ENCODE measurements around the gene DNAH11.
A peak's percentile ranks its signal among the peaks of the same experiment; 100 is the strongest.
"Not testable (repeated sequence)": the region's sequence is repeated elsewhere in the genome, so short reads cannot be mapped to it uniquely, and the experiment has no call there.

DNAH11 gene, protein sequence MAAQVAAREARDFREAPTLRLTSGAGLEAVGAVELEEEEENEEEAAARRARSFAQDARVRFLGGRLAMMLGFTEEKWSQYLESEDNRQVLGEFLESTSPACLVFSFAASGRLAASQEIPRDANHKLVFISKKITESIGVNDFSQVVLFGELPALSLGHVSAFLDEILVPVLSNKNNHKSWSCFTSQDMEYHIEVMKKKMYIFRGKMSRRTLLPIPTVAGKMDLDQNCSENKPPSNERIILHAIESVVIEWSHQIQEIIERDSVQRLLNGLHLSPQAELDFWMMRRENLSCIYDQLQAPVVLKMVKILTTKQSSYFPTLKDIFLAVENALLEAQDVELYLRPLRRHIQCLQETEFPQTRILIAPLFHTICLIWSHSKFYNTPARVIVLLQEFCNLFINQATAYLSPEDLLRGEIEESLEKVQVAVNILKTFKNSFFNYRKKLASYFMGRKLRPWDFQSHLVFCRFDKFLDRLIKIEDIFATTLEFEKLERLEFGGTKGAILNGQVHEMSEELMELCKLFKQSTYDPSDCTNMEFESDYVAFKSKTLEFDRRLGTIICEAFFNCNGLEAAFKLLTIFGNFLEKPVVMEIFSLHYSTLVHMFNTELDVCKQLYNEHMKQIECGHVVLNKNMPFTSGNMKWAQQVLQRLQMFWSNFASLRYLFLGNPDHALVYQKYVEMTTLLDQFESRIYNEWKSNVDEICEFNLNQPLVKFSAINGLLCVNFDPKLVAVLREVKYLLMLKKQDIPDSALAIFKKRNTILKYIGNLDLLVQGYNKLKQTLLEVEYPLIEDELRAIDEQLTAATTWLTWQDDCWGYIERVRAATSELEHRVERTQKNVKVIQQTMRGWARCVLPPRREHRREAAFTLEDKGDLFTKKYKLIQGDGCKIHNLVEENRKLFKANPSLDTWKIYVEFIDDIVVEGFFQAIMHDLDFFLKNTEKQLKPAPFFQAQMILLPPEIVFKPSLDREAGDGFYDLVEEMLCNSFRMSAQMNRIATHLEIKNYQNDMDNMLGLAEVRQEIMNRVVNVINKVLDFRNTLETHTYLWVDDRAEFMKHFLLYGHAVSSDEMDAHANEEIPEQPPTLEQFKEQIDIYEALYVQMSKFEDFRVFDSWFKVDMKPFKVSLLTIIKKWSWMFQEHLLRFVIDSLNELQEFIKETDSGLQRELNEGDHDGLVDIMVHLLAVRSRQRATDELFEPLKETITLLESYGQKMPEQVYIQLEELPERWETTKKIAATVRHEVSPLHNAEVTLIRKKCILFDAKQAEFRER (N-terminal part only)

GRCh38 chr7:21542891-21543527 is at the start of gene DNAH11:
Gene DNAH11 (plus strand): TSS chr7:21543039. CDS start chr7:21543246, 207 bp downstream.
- DNase-seq: no peak

DNA sequence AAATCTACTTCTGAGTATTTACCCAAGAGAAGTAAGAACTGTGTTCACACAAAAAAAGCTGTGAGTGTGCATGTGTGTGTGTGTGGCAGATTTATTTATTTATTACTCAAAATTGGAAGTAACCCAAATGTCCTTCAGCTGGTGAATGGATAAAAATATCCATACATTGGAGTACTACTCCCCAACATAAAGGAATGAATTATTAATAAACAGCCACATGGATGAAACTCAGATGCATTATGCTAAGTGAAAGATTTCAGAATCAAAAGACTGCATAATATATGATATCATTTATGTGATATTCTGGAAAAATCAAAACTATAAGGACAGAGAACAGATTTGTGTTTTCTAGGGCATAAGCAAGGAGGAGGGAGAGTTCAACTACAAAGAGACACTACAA is 47.1 kb upstream of the DNAH11 start:
- no peak for DNase-seq

GRCh38 chr7:21497072-21497471 is 45.8 kb upstream of the DNAH11 start:
- no peak for DNase-seq

DNA sequence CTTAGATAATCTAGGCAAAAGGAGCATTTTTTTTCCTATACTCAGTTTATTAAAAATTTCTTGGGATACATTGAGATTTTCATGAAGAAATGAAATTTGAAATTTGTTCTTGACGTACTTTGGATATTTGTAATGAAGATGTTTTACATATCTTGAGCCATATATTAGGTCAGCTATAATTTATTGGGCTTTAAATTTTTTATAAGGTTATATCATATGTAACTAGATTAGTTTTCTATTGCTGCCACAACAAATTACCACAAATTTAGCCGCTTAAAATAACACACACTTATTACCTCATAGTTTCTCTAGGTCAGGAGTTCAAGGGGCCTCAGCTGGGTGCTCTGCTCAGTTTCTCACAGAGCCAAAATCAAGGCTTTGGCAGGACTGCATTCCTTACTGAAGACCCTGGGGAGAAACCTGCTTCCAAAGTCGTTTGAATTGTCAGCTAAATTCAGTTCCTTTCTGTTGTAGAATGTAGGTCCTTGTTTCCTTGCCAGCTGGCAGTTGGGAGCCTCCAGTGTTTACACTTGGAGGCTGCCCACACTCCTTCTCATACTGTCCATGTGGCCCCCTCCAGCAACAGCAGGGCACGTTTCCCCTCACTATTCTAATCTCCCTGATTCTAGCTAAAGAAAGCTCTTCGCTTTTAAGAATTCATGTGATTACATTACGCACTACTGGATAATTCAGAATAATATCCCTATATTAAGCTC is 42.6 kb upstream of the DNAH11 start:
- no peak for DNase-seq

- no peak for DNase-seq
Observed at GRCh38 chr7:21504021-21504420, 38.8 kb upstream of the DNAH11 start.

DNA sequence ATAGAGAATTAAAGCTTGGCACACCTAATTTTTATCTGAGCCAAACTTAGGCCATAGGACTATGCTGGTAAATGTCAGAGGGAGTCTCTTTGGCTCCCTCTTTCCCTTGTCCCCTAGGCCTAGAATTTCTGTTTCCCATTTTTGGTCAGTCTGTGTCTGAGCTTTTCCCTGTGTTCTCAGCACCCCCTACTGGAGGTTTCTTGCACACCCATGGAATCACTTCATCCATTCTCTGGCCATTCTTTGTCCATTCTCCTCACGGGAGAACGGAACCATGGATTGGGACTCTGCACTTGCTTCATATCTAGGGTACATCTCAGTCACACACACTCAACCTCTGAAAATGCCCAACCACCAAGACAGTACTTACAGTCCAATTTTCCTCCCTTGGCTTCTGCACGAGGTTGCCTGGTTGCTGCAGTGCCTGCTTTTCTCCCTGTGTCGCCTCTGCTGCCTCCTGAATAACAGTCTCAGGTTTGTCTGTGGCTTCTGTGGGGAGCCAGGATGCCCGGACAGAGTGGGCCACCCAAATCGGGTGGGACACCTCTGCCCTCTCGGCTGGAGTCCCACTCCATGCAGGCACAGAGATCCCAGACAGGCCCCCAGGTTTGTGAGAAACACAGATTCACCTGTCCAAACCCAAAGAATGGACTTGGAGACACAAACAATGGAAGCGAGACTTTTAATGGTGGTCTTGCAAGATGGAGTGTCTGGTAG is 35.1 kb upstream of the DNAH11 start:
- DNase-seq: peak; percentile 5 to 10

- no peak for DNase-seq
Observed at GRCh38 chr7:21508538-21508937, 34.3 kb upstream of the DNAH11 start.

DNA sequence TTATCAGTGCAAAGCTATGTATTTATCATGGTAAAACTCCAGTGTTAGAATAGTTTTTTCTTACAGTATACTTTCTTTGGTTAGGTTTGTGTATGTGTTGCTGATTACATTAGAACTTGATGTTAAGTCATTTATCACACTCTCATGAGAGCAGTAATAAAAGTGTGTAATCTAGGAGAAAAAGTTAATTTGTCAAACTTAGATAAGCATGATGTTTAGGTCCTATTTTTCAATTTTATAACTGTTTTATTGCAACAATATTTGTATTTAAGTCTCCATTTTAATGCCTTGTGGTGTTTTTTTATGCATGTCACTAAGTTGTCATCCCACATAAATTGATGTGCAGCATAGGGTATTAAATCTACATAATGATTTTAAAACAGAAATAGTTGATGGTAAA is 28.8 kb upstream of the DNAH11 start:
- DNase-seq: no peak

DNA sequence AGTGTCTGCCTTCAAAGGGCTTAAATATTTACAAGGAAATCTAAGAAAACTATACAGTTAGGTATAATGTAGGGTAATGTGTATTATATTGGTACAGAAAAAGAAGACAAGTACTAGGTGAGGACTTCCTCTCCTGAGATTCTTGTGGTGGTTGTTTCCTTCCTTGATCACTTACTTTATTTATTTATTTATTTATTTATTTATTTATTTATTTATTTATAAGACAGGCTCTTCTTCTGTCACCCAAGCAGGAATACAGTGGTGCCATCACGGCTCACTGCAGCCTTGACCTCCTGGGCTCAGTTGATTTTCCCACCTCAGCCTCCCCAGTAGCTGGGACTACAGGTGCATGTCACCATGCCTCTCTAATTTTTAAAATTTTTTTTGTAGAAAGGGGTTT is 18.2 kb upstream of the DNAH11 start:
- no peak for DNase-seq

DNA sequence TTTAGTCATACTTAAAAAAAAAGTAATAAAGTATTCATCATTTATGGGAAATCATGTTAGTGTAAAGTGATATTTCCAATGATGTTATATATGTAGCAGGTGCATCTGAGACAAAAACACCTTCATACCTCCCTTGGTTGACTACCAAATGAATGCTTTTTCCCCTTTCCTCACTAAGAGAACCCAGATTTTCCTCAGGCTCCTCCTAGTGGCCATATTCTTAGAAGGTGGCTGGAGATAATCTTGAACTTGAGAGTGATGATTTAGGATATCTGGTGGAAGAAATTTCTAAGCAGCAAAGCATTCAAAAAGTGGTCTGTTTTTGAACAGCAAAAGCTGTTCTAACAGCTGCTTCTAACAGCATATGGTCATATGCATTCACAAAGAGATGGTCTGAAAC is 16.8 kb upstream of the DNAH11 start:
- DNase-seq: no peak

DNA sequence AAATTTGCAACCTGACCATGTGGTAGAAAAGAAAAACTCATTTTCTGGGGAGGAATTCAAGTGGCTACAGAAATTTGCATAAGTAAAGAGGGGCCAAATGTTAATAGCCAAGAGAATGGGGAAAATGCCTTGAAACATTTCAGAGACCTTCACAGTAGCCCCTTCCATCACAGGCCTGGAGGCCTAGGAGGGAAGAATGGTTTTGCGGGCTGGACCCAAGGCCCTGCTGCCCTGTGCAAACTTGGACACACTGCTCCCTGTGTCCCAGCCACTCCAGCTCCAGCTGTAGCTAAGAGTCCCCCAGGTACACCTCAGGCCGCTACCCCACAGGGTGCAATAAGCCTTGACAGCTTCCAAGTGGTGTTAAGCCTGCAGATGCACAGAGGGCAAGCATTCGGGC is 16.4 kb upstream of the DNAH11 start:
- DNase-seq: no peak

GRCh38 chr7:21532485-21532884 is 10.4 kb upstream of the DNAH11 start:
- DNase-seq: not testable (repeated sequence)

- not testable (repeated sequence) for DNase-seq
Observed at GRCh38 chr7:21533646-21534045, 9.2 kb upstream of the DNAH11 start.

DNA sequence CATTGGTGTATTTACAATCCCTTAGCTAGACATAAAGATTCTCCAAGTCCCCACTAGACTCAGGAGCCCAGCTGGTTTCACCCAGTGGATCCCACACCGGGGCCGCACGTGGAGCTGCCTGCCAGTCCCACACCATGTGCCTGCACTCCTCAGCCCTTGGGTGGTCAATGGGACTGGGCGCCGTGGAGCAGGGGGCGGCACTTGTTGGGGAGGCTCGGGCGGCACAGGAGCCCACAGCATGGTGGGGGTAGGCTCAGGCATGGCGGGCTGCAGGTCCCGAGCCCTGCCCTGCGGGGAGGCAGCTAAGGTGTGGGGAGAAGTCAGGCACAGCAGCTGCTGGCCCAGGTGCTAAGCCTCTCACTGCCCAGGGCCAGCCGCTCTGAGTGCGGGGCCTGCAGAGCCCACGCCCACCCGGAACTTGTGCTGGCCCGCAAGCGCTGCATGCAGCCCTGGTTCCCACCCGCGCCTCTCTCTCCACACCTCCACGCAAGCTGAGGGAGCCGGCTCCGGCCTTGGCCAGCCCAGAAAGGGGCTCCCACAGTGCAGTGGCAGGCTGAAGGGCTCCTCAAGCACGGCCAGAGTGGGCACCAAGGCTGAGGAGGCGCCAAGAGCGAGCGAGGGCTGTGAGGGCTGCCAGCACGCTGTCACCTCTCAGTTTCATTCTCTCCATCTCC is 6.3 kb upstream of the DNAH11 start:
- not testable (repeated sequence) for DNase-seq

GRCh38 chr7:21538936-21539495 is 3.8 kb upstream of the DNAH11 start:
- no peak for DNase-seq

GRCh38 chr7:21543528-21544302 is 876 bp downstream of the DNAH11 start:
- DNase-seq: no peak

GRCh38 chr7:21544303-21544656 is 1.4 kb downstream of the DNAH11 start:
- DNase-seq: no peak

- no peak for DNase-seq
Observed at GRCh38 chr7:21544715-21545114, 1.9 kb downstream of the DNAH11 start.

DNA sequence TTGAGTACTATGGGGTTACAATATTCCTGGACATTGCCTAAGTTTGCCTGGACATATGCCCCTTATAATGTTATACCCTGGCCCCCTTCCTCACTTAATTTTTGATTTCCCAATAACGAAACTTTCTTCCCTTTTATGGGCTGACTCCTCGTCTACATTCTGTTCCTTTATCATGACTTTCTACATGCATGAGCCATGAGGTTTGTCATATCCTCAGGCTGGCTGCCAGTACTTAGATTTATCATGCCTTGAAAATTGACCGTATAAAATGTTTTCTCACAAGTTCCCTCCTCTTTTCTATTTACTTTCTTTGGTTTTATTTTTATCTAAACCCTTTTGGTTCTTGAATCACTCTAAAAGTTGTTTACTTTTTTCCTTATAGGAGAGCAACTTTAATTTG is 4.7 kb downstream of the DNAH11 start:
- no peak for DNase-seq

DNA sequence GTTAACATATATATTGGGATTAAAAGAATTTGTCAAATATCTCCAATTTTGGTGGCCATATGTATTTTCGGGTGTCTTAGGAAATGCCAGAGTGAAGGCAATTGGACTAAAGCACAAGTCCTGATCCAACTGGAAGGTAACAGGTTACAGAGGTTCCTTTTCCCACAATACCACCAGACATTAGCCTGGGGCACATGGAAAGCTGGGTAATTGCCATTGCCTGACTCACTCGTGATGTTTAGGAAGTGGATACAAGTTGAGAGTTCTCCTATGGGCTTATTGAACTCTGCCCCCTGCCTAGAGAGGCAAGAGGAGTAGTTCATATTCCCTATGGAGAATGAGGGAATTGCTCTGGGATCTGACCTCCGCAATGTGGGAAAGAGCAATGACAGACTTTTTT is 5.7 kb downstream of the DNAH11 start:
- DNase-seq: no peak

Data from activated CD4-positive, alpha-beta T cell treated with anti-CD3 and anti-CD28 coated beads, Interleukin-2, amount 50 U/mL, for 4 hours (primary cell).